ENCODE measurements around the gene DACT1. TPM values are rescaled to one million over a fixed set of nuclear protein-coding genes. Genes with fewer than 3 reads are reported as not detected.

Gene DACT1
- total RNA-seq, 1 experiment from 2014 or later: 4.4 TPM

DNA sequence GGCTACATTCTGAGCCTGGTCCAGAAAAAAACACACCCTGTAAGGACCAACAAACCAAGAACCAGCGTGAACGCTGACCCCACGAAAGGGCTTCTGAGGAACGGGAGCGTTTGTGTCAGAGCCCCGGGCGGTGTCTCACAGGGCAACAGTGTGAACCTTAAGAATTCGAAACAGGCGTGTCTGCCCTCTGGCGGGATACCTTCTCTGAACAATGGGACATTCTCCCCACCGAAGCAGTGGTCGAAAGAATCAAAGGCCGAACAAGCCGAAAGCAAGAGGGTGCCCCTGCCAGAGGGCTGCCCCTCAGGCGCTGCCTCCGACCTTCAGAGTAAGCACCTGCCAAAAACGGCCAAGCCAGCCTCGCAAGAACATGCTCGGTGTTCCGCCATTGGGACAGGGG, 7.9 kb downstream of the DACT1 start:
- no peak overlapping the region for H3K23ac ChIP-seq (ENCODE audit: insufficient read length, low read depth, low read length)
- no peaks in the 10 kb centered on the region for H3K23me2 ChIP-seq (ENCODE audit: insufficient read length, low read depth, low read length, poor library complexity, severe bottlenecking)
- no peaks in the 10 kb centered on the region for H3K27me3 ChIP-seq (ENCODE audit: insufficient read depth, low read length)
- no peak overlapping the region for H3K27ac ChIP-seq (ENCODE audit: insufficient read length, low read depth, low read length)
- no CpG with 5 or more reads among the region's 20 CpGs for WGBS (ENCODE audit: extremely low coverage, insufficient read length, low lambda C conversion rate)
- H3K56ac ChIP-seq (ENCODE audit: insufficient read length, low read depth, low read length): no peak overlapping the region
- no peak for DNase-seq
- H3K4me1 ChIP-seq (ENCODE audit: insufficient read depth, low read length): no peaks in the 10 kb centered on the region
- H3K79me2 ChIP-seq (ENCODE audit: insufficient read depth, low read length): peaks cover 5% of the 10 kb centered on the region; the same call in 1 of the 2 replicates
- H3K79me1 ChIP-seq (ENCODE audit: insufficient read depth, low read depth, low read length, poor library complexity, severe bottlenecking): no peaks in the 10 kb centered on the region
- no peak overlapping the region for H3K4me2 ChIP-seq (ENCODE audit: insufficient read depth, insufficient read length, low read length)
- no peak overlapping the region for H2BK120ac ChIP-seq (ENCODE audit: low read depth, low read length, poor library complexity, severe bottlenecking)
- H2BK12ac ChIP-seq (ENCODE audit: insufficient read length, low read depth, low read length): no peak overlapping the region
- H3K4me3 Mint-ChIP-seq: no peak overlapping the region
- H2AK5ac ChIP-seq (ENCODE audit: insufficient read length, low read length): no peak overlapping the region
- no peak overlapping the region for H2AFZ ChIP-seq (ENCODE audit: low read length)
- H4K5ac ChIP-seq (ENCODE audit: insufficient read length, low read depth, low read length): no peak overlapping the region
- H3T11ph ChIP-seq (ENCODE audit: low read length): no peak overlapping the region
- no peak overlapping the region for H3K27ac Mint-ChIP-seq
- no peak overlapping the region for H3K4ac ChIP-seq (ENCODE audit: low read depth, low read length)
- H4K20me1 ChIP-seq (ENCODE audit: control insufficient read depth, insufficient read depth, insufficient read length): no peaks in the 10 kb centered on the region
- H3K4me1 Mint-ChIP-seq: peaks cover 0 to 4% of the 10 kb centered on the region in 2 experiments; a peak in 2 of 4 replicates
- no peak overlapping the region for H2BK5ac ChIP-seq (ENCODE audit: insufficient read length, low read length)
- no peak overlapping the region for H2BK15ac ChIP-seq (ENCODE audit: low read depth, low read length)
- no peaks in the 10 kb centered on the region for H3K9me3 ChIP-seq (ENCODE audit: control insufficient read depth, low read depth, low read length)
- no peaks in the 10 kb centered on the region for H3K27me3 Mint-ChIP-seq (ENCODE audit: low read depth)
- H3K9ac ChIP-seq (ENCODE audit: extremely low read depth, insufficient read length, low read length): no peak overlapping the region
- no peak overlapping the region for H3K14ac ChIP-seq (ENCODE audit: insufficient read depth, low read length)
- H4K91ac ChIP-seq (ENCODE audit: insufficient read length, low read depth, low read length): no peak overlapping the region
- H3K36me3 Mint-ChIP-seq (ENCODE audit: insufficient read depth in 1 of 3, low read depth in 3 of 3): peaks cover 0 to 14% (median 0%) of the 10 kb centered on the region in 3 experiments; a peak in 3 of 7 replicates
- H2BK20ac ChIP-seq (ENCODE audit: low read depth, low read length, poor library complexity, severe bottlenecking): no peak overlapping the region
- H4K8ac ChIP-seq (replicated peaks; ENCODE audit: insufficient read length, low read depth, low read length): no peak overlapping the region
- H3K9me3 Mint-ChIP-seq: no peaks in the 10 kb centered on the region
- TF ChIP-seq, protein P1, sequence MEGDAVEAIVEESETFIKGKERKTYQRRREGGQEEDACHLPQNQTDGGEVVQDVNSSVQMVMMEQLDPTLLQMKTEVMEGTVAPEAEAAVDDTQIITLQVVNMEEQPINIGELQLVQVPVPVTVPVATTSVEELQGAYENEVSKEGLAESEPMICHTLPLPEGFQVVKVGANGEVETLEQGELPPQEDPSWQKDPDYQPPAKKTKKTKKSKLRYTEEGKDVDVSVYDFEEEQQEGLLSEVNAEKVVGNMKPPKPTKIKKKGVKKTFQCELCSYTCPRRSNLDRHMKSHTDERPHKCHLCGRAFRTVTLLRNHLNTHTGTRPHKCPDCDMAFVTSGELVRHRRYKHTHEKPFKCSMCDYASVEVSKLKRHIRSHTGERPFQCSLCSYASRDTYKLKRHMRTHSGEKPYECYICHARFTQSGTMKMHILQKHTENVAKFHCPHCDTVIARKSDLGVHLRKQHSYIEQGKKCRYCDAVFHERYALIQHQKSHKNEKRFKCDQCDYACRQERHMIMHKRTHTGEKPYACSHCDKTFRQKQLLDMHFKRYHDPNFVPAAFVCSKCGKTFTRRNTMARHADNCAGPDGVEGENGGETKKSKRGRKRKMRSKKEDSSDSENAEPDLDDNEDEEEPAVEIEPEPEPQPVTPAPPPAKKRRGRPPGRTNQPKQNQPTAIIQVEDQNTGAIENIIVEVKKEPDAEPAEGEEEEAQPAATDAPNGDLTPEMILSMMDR (conservative IDR thresholded peaks at IDR 0.05): no peak
- no peak overlapping the region for H3K18ac ChIP-seq (ENCODE audit: insufficient read length, low read depth, low read length)
